ENCODE measurements around the gene MCOLN3.

Gene MCOLN3

GRCh38 chr1:85048296-85049064 lies at the start of gene MCOLN3:
TSS of gene MCOLN3 (minus strand) at chr1:85048500. CDS start at chr1:85045360, 3,140 bp downstream.
- no peak for DNase-seq (ENCODE audit: low spot score)

GRCh38 chr1:85093644-85094043 lies 45.3 kb upstream of the MCOLN3 start:
- DNase-seq (ENCODE audit: low spot score) = no peak

GRCh38 chr1:85091671-85092280 lies 43.5 kb upstream of the MCOLN3 start:
- DNase-seq (ENCODE audit: low spot score) = no peak

GRCh38 chr1:85090225-85090624 lies 41.9 kb upstream of the MCOLN3 start:
- no peak for DNase-seq (ENCODE audit: low spot score)

- DNase-seq (ENCODE audit: low spot score) = no peak
Measured at GRCh38 chr1:85089203-85089602, 40.9 kb upstream of the MCOLN3 start.

GRCh38 chr1:85088408-85088784 lies 40.1 kb upstream of the MCOLN3 start:
- DNase-seq (ENCODE audit: low spot score) = no peak

- no peak for DNase-seq (ENCODE audit: low spot score)
Measured at GRCh38 chr1:85087659-85088407, 39.5 kb upstream of the MCOLN3 start.

GRCh38 chr1:85085417-85085816 lies 37.1 kb upstream of the MCOLN3 start:
- DNase-seq (ENCODE audit: low spot score) = no peak

GRCh38 chr1:85078903-85079302 lies 30.6 kb upstream of the MCOLN3 start:
- peak; percentile 58 for DNase-seq (ENCODE audit: low spot score)

GRCh38 chr1:85074365-85074964 lies 26.2 kb upstream of the MCOLN3 start:
- no peak for DNase-seq (ENCODE audit: low spot score)

GRCh38 chr1:85070972-85071492 lies 22.7 kb upstream of the MCOLN3 start:
- DNase-seq (ENCODE audit: low spot score) = no peak

- no peak for DNase-seq (ENCODE audit: low spot score)
Measured at GRCh38 chr1:85068846-85069245, 20.5 kb upstream of the MCOLN3 start.

GRCh38 chr1:85065550-85065949 lies 17.2 kb upstream of the MCOLN3 start:
- no peak for DNase-seq (ENCODE audit: low spot score)

GRCh38 chr1:85062425-85063026 lies 14.2 kb upstream of the MCOLN3 start:
- DNase-seq (ENCODE audit: low spot score) = no peak

GRCh38 chr1:85061711-85062424 lies 13.6 kb upstream of the MCOLN3 start:
- DNase-seq (ENCODE audit: low spot score) = no peak

- no peak for DNase-seq (ENCODE audit: low spot score)
Measured at GRCh38 chr1:85060038-85060437, 11.7 kb upstream of the MCOLN3 start.

GRCh38 chr1:85059563-85059962 lies 11.3 kb upstream of the MCOLN3 start:
- no peak for DNase-seq (ENCODE audit: low spot score)

GRCh38 chr1:85058786-85059185 lies 10.5 kb upstream of the MCOLN3 start:
- peak; percentile 92 for DNase-seq (ENCODE audit: low spot score)

- no peak for DNase-seq (ENCODE audit: low spot score)
Measured at GRCh38 chr1:85058311-85058710, 10.0 kb upstream of the MCOLN3 start.

GRCh38 chr1:85054664-85055063 lies 6.4 kb upstream of the MCOLN3 start:
- DNase-seq (ENCODE audit: low spot score) = no peak

GRCh38 chr1:85049735-85050166 lies 1.5 kb upstream of the MCOLN3 start:
- DNase-seq (ENCODE audit: low spot score) = no peak
